Tibial nerve (tissue), 4 donors: ENCODE measurements around the gene RPS6KA2. TPM values are rescaled to one million over a fixed set of nuclear protein-coding genes. Genes with fewer than 3 reads are reported as not detected.

ENCODE experiments used
- DNase-seq, 2 donors: peaks; one replicate each; pipeline ENCODE4 v3.0.0-alpha.2; 2019; ENCODE audit warnings: low spot score in 2 of 2
- H3K27ac ChIP-seq, 4 donors: fragments of 200-600 bp; sonication (generic) in 3 of 4; one replicate each; pipeline ENCODE4 v1.5.1; 2017 to 2019; ENCODE audit warnings: mild to moderate bottlenecking in 1 of 4
- H3K27me3 ChIP-seq, 2 donors: fragments of 200-600 bp; sonication (generic) in 1 of 2; one replicate each; pipeline versions ENCODE4 v1.5.1 to v1.6.0; 2017 to 2019
- H3K36me3 ChIP-seq, 3 donors: fragments of 200-600 bp; sonication (generic); one replicate each; pipeline ENCODE4 v1.5.1; 2018 to 2019
- H3K4me1 ChIP-seq, 4 donors: fragments of 200-600 bp; sonication (generic) in 3 of 4; one replicate each; pipeline ENCODE4 v1.5.1; 2017 to 2019
- H3K4me3 ChIP-seq, 4 donors: fragments of 200-600 bp; sonication (generic) in 3 of 4; one replicate each; pipeline ENCODE4 v1.5.1; 2017 to 2019; ENCODE audit warnings: mild to moderate bottlenecking in 1 of 4, moderate library complexity in 1 of 4
- H3K9me3 ChIP-seq, 4 donors: fragments of 200-600 bp; sonication (generic) in 3 of 4; one replicate each; pipeline ENCODE4 v1.5.1; 2017 to 2019
- CTCF ChIP-seq, 5 experiments: fragments of 200-600 bp in 3 of 5; fragments of 450-650 bp in 2 of 5; sonication (generic) in 3 of 5; IDR thresholded peaks; one replicate each; pipeline ENCODE4 v1.5.1; 2016 to 2019; ENCODE audit warnings: antibody characterized with exemption in 5 of 5, mild to moderate bottlenecking in 3 of 5, moderate library complexity in 2 of 5
- EP300 ChIP-seq, 2 donors: sonication (generic); formaldehyde crosslinking; IDR thresholded peaks; one replicate each; pipeline ENCODE4 v1.6.1; 2017; ENCODE audit warnings: antibody characterized with exemption in 2 of 2, mild to moderate bottlenecking in 1 of 2
- POLR2A ChIP-seq, 2 donors: fragments of 450-650 bp; IDR thresholded peaks; one replicate each; pipeline ENCODE4 v1.6.1; 2017; ENCODE audit warnings: antibody characterized with exemption in 2 of 2, mild to moderate bottlenecking in 2 of 2, moderate library complexity in 2 of 2
- WGBS, 2 donors: methylation state at CpG; one replicate each; pipeline ENCODE4 v1.1.5; 2018; 5-methylcytosine and 5-hydroxymethylcytosine counted together
- total RNA-seq, 4 donors: library from RNA; depleted of rRNA; stranded (reverse); fragments of >200 nt; gene quantifications; one replicate each; pipeline ENCODE4 v1.1.0, GENCODE V29; 2016

RPS6KA2 gene
- total RNA-seq, 4 donors from 2014 or later, result 89.6 to 153 (median 103) TPM

- Histone ChIP-seq H3K27ac (no peak overlapping the region), H3K9me3 (no peaks in the 10 kb centered on the region), H3K4me3 (no peak overlapping the region), H3K27me3 (no peaks in the 10 kb centered on the region), H3K4me1 (no peaks in the 10 kb centered on the region), H3K36me3 (peaks cover 0 to 74% (median 0%) of the 10 kb centered on the region in 3 donors)
- WGBS, 2 donors, result 91 to 93% methylated on average over 20 of the region's 20 CpGs
- DNase-seq, result no peak
- TF ChIP-seq POLR2A (IDR thresholded peaks at IDR 0.05), result no peak
- TF ChIP-seq EP300 (IDR thresholded peaks at IDR 0.05), result no peak
- no peak for TF ChIP-seq CTCF (IDR thresholded peaks at IDR 0.05)
These were observed 204.7 kb downstream of the RPS6KA2 start for GRCh38 chr6:166422201-166422940.

- TF ChIP-seq EP300 (IDR thresholded peaks at IDR 0.05), result no peak
- peak in 1 of 5 experiments; percentile 22 for TF ChIP-seq CTCF (IDR thresholded peaks at IDR 0.05)
- 27 to 30% methylated on average over 6 of the region's 6 CpGs for WGBS, 2 donors
- H3K4me1 ChIP-seq, result no peaks in the 10 kb centered on the region
- H3K9me3 ChIP-seq, result no peaks in the 10 kb centered on the region
- no peak overlapping the region for H3K27ac ChIP-seq
- H3K36me3 ChIP-seq, result peaks cover 0 to 95% (median 0%) of the 10 kb centered on the region in 3 donors
- no peak overlapping the region for H3K4me3 ChIP-seq
- no peaks in the 10 kb centered on the region for H3K27me3 ChIP-seq
- no peak for DNase-seq
These were observed 206.7 kb downstream of the RPS6KA2 start for GRCh38 chr6:166420351-166420750.

GRCh38 chr6:166419717-166420116 is 207.3 kb downstream of the RPS6KA2 start:
- DNase-seq, result no peak
- no peak overlapping the region for H3K27ac ChIP-seq
- no peaks in the 10 kb centered on the region for H3K4me1 ChIP-seq
- H3K27me3 ChIP-seq, result no peaks in the 10 kb centered on the region
- peaks cover 0 to 93% (median 0%) of the 10 kb centered on the region in 3 donors for H3K36me3 ChIP-seq
- 93% methylated on average over 15 of the region's 15 CpGs for WGBS, 2 donors
- TF ChIP-seq POLR2A (IDR thresholded peaks at IDR 0.05), result no peak
- TF ChIP-seq CTCF (IDR thresholded peaks at IDR 0.05), result no peak
- TF ChIP-seq EP300 (IDR thresholded peaks at IDR 0.05), result no peak
- no peaks in the 10 kb centered on the region for H3K9me3 ChIP-seq
- H3K4me3 ChIP-seq, result no peak overlapping the region

GRCh38 chr6:166419286-166419685 is 207.8 kb downstream of the RPS6KA2 start:
- DNase-seq, result no peak
- Histone ChIP-seq H3K4me1 (no peaks in the 10 kb centered on the region), H3K4me3 (no peak overlapping the region), H3K27me3 (no peaks in the 10 kb centered on the region), H3K36me3 (peaks cover 0 to 93% (median 0%) of the 10 kb centered on the region in 3 donors), H3K9me3 (no peaks in the 10 kb centered on the region), H3K27ac (no peak overlapping the region)
- WGBS, 2 donors, result 86 to 90% methylated on average over 7 of the region's 7 CpGs
- TF ChIP-seq CTCF (IDR thresholded peaks at IDR 0.05), result no peak
- no peak for TF ChIP-seq EP300 (IDR thresholded peaks at IDR 0.05)
- TF ChIP-seq POLR2A (IDR thresholded peaks at IDR 0.05), result no peak

- no peak for TF ChIP-seq CTCF (IDR thresholded peaks at IDR 0.05)
- no peak for TF ChIP-seq POLR2A (IDR thresholded peaks at IDR 0.05)
- TF ChIP-seq EP300 (IDR thresholded peaks at IDR 0.05), result no peak
- peaks cover 0 to 93% (median 0%) of the 10 kb centered on the region in 3 donors for H3K36me3 ChIP-seq
- no peaks in the 10 kb centered on the region for H3K27me3 ChIP-seq
- H3K27ac ChIP-seq, result peak overlapping the region in 1 of 4 donors; percentile 38
- no peaks in the 10 kb centered on the region for H3K4me1 ChIP-seq
- no peak for DNase-seq
- no peaks in the 10 kb centered on the region for H3K9me3 ChIP-seq
- no peak overlapping the region for H3K4me3 ChIP-seq
- WGBS, 2 donors, result 88 to 92% methylated on average over 9 of the region's 9 CpGs
These were observed 208.3 kb downstream of the RPS6KA2 start for GRCh38 chr6:166418691-166419143.
